ENCODE results near the gene FATE1. TPM values are rescaled to one million over a fixed set of nuclear protein-coding genes. Genes with fewer than 3 reads are reported as not detected.

The FATE1 gene
- polyA plus RNA-seq, 3 donors = 0.28 to 0.40 TPM; not detected in 1

GRCh38 chrX:151738751-151739150, 22.9 kb downstream of the FATE1 start:
- no peak for DNase-seq (ENCODE audit: low read depth in 3 of 3, low spot score in 2 of 3)

GRCh38 chrX:151741606-151742005, 25.8 kb downstream of the FATE1 start:
- DNase-seq (ENCODE audit: low read depth in 3 of 3, low spot score in 2 of 3) = no peak

- DNase-seq (ENCODE audit: low read depth in 3 of 3, low spot score in 2 of 3) = no peak
Observed at GRCh38 chrX:151742311-151742710, 26.5 kb downstream of the FATE1 start.

GRCh38 chrX:151743651-151744470, 28.0 kb downstream of the FATE1 start:
- no peak for DNase-seq (ENCODE audit: low read depth in 3 of 3, low spot score in 2 of 3)

GRCh38 chrX:151745651-151746050, 29.8 kb downstream of the FATE1 start:
- no peak for DNase-seq (ENCODE audit: low read depth in 3 of 3, low spot score in 2 of 3)

GRCh38 chrX:151746502-151746901, 30.7 kb downstream of the FATE1 start:
- DNase-seq (ENCODE audit: low read depth in 3 of 3, low spot score in 2 of 3) = no peak

GRCh38 chrX:151750511-151750910, 34.7 kb downstream of the FATE1 start:
- no peak for DNase-seq (ENCODE audit: low read depth in 3 of 3, low spot score in 2 of 3)

GRCh38 chrX:151752847-151753246, 37.0 kb downstream of the FATE1 start:
- DNase-seq (ENCODE audit: low read depth in 3 of 3, low spot score in 2 of 3) = no peak

GRCh38 chrX:151753313-151754046, 37.6 kb downstream of the FATE1 start:
- DNase-seq (ENCODE audit: low read depth in 3 of 3, low spot score in 2 of 3) = no peak

GRCh38 chrX:151754047-151754429, 38.2 kb downstream of the FATE1 start:
- no peak for DNase-seq (ENCODE audit: low read depth in 3 of 3, low spot score in 2 of 3)

- DNase-seq (ENCODE audit: low read depth in 3 of 3, low spot score in 2 of 3) = no peak
Observed at GRCh38 chrX:151754641-151755215, 38.9 kb downstream of the FATE1 start.

- DNase-seq (ENCODE audit: low read depth in 3 of 3, low spot score in 2 of 3) = no peak
Observed at GRCh38 chrX:151759041-151759708, 43.3 kb downstream of the FATE1 start.

- no peak for DNase-seq (ENCODE audit: low read depth in 3 of 3, low spot score in 2 of 3)
Observed at GRCh38 chrX:151762802-151763201, 47.0 kb downstream of the FATE1 start.

GRCh38 chrX:151763711-151764110, 47.9 kb downstream of the FATE1 start:
- no peak for DNase-seq (ENCODE audit: low read depth in 3 of 3, low spot score in 2 of 3)

- no peak for DNase-seq (ENCODE audit: low read depth in 3 of 3, low spot score in 2 of 3)
Observed at GRCh38 chrX:151765026-151765425, 49.2 kb downstream of the FATE1 start.

GRCh38 chrX:151771726-151772125, 55.9 kb downstream of the FATE1 start:
- no peak for DNase-seq (ENCODE audit: low read depth in 3 of 3, low spot score in 2 of 3)

Other genes starting within 250 kb of the FATE1 start
- gene PASD1, start 152.4 kb upstream of the FATE1 start, polyA plus RNA-seq (ENCODE audit: insufficient read length in 3 of 3) = not detected
- 10 to 100 TPM in 1 of 3 donors, 1 to 10 TPM in 2; 6.6 to 11.7 (median 7.0) TPM for gene PRRG3, start 20.6 kb upstream of the FATE1 start, polyA plus RNA-seq (ENCODE audit: insufficient read length in 3 of 3)
- not detected for gene CNGA2, start 18.7 kb downstream of the FATE1 start, polyA plus RNA-seq (ENCODE audit: insufficient read length in 3 of 3)
- gene MAGEA4, start 196.9 kb downstream of the FATE1 start, polyA plus RNA-seq (ENCODE audit: insufficient read length in 3 of 3) = not detected